T-helper 2 cell treated with Interferon-gamma antibody and Interleukin-4, amounts not matched to agents 5 μg/mL and 100 μg/mL, for 36 hours (primary cell): ENCODE measurements around the gene GATAD2B.
"Not testable (repeated sequence)": the region's sequence is repeated elsewhere in the genome, so short reads cannot be mapped to it uniquely, and the experiment has no call there.

Experiments used
- DNase-seq: peaks from one replicate; pipeline ENCODE4 v3.0.0; 2021; ENCODE audit warnings: low spot score
- H3K27ac Mint-ChIP-seq: one replicate; pipeline ENCODE4 v1.8.0; 2021; ENCODE audit warnings: mild to moderate bottlenecking, mixed read lengths
- H3K27me3 Mint-ChIP-seq: one replicate; pipeline ENCODE4 v1.8.0; 2021; ENCODE audit warnings: low read depth, mixed read lengths
- H3K36me3 Mint-ChIP-seq: one replicate; pipeline ENCODE4 v1.8.0; 2021; ENCODE audit warnings: low read depth, mixed read lengths
- H3K4me1 Mint-ChIP-seq: one replicate; pipeline ENCODE4 v1.8.0; 2021; ENCODE audit warnings: low read depth, mixed read lengths
- H3K4me3 Mint-ChIP-seq: one replicate; pipeline ENCODE4 v1.8.0; 2022; ENCODE audit warnings: mild to moderate bottlenecking, moderate library complexity, mixed read lengths
- H3K9me3 Mint-ChIP-seq: one replicate; pipeline ENCODE4 v1.8.0; 2021; ENCODE audit warnings: mixed read lengths

Gene GATAD2B

DNA sequence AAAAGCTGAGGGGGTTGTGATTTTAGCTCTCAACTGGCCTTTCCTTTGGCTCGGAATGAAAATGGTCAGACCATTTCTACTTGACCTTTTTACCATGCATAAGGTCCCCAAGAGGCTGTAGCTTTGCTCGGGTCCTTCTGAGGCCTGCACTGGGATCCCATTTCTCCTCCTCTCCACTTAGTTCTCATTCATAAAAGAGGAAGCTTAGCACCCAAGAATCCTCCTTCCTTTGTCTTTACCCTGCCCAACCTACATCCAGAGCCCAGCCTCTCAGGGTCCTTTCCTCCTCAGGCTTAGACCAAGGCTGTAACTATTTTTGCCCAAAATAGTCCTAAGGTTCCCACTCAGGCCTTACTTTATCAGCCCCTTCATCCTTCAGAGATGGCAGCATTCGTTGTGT, 153.6 kb downstream of the GATAD2B start:
- DNase-seq, result no peak
- H3K27ac Mint-ChIP-seq, result no peak overlapping the region
- peaks cover 48% of the 10 kb centered on the region for H3K36me3 Mint-ChIP-seq

GRCh38 chr1:153768316-153769181, 154.2 kb downstream of the GATAD2B start:
- no peak for DNase-seq
- H3K4me1 Mint-ChIP-seq, result no peaks in the 10 kb centered on the region
- H3K27ac Mint-ChIP-seq, result no peak overlapping the region
- no peaks in the 10 kb centered on the region for H3K9me3 Mint-ChIP-seq
- H3K36me3 Mint-ChIP-seq, result peaks cover 45% of the 10 kb centered on the region
- H3K27me3 Mint-ChIP-seq, result no peaks in the 10 kb centered on the region
- no peak overlapping the region for H3K4me3 Mint-ChIP-seq

More for the DNA sequence above, 153.6 kb downstream of the GATAD2B start:
- H3K27me3 Mint-ChIP-seq, result no peaks in the 10 kb centered on the region
- no peaks in the 10 kb centered on the region for H3K9me3 Mint-ChIP-seq
- peaks cover 2% of the 10 kb centered on the region for H3K4me1 Mint-ChIP-seq
- no peak overlapping the region for H3K4me3 Mint-ChIP-seq

DNA sequence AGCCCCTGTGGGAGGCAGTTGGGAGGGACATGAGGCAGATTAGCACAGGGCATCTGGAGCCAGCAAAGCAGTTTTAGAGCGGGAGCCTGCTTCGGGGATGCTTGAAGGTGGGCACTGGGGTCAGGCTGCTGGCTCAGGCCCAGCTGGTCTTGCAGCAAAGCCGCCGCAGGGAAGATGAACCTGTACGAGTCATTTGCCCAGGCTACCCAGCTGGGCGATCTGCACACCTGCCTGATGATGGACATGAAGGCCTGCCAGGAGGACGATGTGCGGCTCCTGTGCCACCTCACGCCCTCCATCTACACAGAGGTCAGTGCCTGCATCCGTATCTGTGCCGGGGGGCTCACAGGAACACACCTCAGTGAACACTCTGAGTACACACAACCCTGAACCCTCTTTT, 155.3 kb downstream of the GATAD2B start:
- peaks cover 43% of the 10 kb centered on the region for H3K36me3 Mint-ChIP-seq
- H3K9me3 Mint-ChIP-seq, result no peaks in the 10 kb centered on the region
- H3K27ac Mint-ChIP-seq, result no peak overlapping the region
- no peak for DNase-seq
- H3K4me3 Mint-ChIP-seq, result no peak overlapping the region
- no peaks in the 10 kb centered on the region for H3K4me1 Mint-ChIP-seq
- H3K27me3 Mint-ChIP-seq, result no peaks in the 10 kb centered on the region

GRCh38 chr1:153766663-153767062, 156.1 kb downstream of the GATAD2B start:
- DNase-seq, H3K4me1 Mint-ChIP-seq, H3K9me3 Mint-ChIP-seq, H3K27me3 Mint-ChIP-seq, H3K4me3 Mint-ChIP-seq, H3K27ac Mint-ChIP-seq: not testable (repeated sequence)
- H3K36me3 Mint-ChIP-seq, result peaks cover 46% of the 10 kb centered on the region

- H3K4me1 Mint-ChIP-seq, result no peaks in the 10 kb centered on the region
- no peaks in the 10 kb centered on the region for H3K27me3 Mint-ChIP-seq
- no peak for DNase-seq
- H3K36me3 Mint-ChIP-seq, result peaks cover 51% of the 10 kb centered on the region
- H3K4me3 Mint-ChIP-seq, result no peak overlapping the region
- no peaks in the 10 kb centered on the region for H3K9me3 Mint-ChIP-seq
- no peak overlapping the region for H3K27ac Mint-ChIP-seq
Measured at GRCh38 chr1:153764310-153764709, 158.5 kb downstream of the GATAD2B start.

- peaks cover 50% of the 10 kb centered on the region for H3K36me3 Mint-ChIP-seq
- DNase-seq, result no peak
- no peak overlapping the region for H3K27ac Mint-ChIP-seq
- H3K9me3 Mint-ChIP-seq, result no peaks in the 10 kb centered on the region
- no peaks in the 10 kb centered on the region for H3K4me1 Mint-ChIP-seq
- no peaks in the 10 kb centered on the region for H3K27me3 Mint-ChIP-seq
- no peak overlapping the region for H3K4me3 Mint-ChIP-seq
Measured at GRCh38 chr1:153763365-153764225, 159.2 kb downstream of the GATAD2B start.

DNA sequence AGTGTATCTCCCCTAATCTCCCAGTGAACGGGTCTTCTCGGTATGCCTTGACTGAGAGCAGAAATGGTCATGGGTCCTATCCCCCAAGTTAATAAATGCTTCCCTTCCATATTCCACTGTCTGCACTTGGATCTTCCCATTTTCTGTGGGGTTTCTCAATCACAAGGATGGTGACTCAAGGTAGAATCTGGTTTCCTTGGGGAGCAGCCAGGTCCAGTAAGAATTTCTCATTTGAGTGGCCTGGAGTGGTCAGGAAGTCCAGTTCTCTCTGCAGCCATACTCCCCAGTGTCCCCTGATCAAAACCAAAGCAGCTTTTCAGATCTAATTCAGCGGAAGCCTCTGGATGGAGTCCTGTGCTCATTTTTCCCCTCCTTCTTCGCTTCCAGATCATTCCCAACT, 162.3 kb downstream of the GATAD2B start:
- no peaks in the 10 kb centered on the region for H3K4me1 Mint-ChIP-seq
- no peaks in the 10 kb centered on the region for H3K9me3 Mint-ChIP-seq
- no peak for DNase-seq
- no peak overlapping the region for H3K27ac Mint-ChIP-seq
- H3K36me3 Mint-ChIP-seq, result peaks cover 45% of the 10 kb centered on the region
- H3K4me3 Mint-ChIP-seq, result no peak overlapping the region
- no peaks in the 10 kb centered on the region for H3K27me3 Mint-ChIP-seq
